ENCODE results near the gene PLPPR4. TPM values are rescaled to one million over a fixed set of nuclear protein-coding genes. Genes with fewer than 3 reads are reported as not detected.

The PLPPR4 gene
- total and polyA plus RNA-seq, 10 of the 15 experiments (the other 5 are each of a cell fraction or from before 2014, with no cell fraction given): not detected

DNA sequence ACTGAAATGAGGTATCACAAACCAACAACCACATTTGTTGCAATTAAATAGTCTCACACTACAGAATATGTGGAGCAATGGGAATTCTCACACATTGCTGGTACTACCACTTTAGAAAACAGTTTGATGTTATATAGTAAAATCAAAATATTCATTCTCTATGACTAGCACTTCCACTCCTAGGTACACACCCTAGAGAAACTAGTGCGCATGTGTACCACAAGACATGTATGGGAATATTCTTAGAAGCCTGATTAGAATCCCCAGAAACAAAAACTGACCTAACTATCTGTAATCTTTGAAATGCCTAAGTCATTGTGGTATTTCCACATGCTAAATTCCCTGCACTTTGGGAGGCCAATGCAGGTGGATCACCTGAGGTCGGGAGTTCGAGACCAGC lies 18.1 kb upstream of the PLPPR4 start (continued):
- TF ChIP-seq, protein P1, sequence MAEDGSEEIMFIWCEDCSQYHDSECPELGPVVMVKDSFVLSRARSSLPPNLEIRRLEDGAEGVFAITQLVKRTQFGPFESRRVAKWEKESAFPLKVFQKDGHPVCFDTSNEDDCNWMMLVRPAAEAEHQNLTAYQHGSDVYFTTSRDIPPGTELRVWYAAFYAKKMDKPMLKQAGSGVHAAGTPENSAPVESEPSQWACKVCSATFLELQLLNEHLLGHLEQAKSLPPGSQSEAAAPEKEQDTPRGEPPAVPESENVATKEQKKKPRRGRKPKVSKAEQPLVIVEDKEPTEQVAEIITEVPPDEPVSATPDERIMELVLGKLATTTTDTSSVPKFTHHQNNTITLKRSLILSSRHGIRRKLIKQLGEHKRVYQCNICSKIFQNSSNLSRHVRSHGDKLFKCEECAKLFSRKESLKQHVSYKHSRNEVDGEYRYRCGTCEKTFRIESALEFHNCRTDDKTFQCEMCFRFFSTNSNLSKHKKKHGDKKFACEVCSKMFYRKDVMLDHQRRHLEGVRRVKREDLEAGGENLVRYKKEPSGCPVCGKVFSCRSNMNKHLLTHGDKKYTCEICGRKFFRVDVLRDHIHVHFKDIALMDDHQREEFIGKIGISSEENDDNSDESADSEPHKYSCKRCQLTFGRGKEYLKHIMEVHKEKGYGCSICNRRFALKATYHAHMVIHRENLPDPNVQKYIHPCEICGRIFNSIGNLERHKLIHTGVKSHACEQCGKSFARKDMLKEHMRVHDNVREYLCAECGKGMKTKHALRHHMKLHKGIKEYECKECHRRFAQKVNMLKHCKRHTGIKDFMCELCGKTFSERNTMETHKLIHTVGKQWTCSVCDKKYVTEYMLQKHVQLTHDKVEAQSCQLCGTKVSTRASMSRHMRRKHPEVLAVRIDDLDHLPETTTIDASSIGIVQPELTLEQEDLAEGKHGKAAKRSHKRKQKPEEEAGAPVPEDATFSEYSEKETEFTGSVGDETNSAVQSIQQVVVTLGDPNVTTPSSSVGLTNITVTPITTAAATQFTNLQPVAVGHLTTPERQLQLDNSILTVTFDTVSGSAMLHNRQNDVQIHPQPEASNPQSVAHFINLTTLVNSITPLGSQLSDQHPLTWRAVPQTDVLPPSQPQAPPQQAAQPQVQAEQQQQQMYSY (CRISPR knock-in tag; IDR thresholded peaks at IDR 0.05): no peak
- TF ChIP-seq IKZF1 (conservative IDR thresholded peaks at IDR 0.05) (no peak), CBFB (IDR thresholded peaks at IDR 0.05; ENCODE audit: low read depth) (no peak), TARDBP (IDR thresholded peaks at IDR 0.05; ENCODE audit: borderline replicate concordance) (no peak), FOS (IDR thresholded peaks at IDR 0.05; ENCODE audit: borderline replicate concordance, extremely low read depth, insufficient read length) (no peak), RAD21 (IDR thresholded peaks at IDR 0.05; ENCODE audit: insufficient read depth, low read depth, low read length) (no peak), EGR1 (IDR thresholded peaks at IDR 0.05; ENCODE audit: borderline replicate concordance in 1 of 2, low read depth in 2 of 2, low read length in 2 of 2) (no peak), ZNF207 (IDR thresholded peaks at IDR 0.05; ENCODE audit: borderline replicate concordance) (no peak), BACH1 (IDR thresholded peaks at IDR 0.05; ENCODE audit: borderline replicate concordance) (no peak)
- TF ChIP-seq, protein P2, sequence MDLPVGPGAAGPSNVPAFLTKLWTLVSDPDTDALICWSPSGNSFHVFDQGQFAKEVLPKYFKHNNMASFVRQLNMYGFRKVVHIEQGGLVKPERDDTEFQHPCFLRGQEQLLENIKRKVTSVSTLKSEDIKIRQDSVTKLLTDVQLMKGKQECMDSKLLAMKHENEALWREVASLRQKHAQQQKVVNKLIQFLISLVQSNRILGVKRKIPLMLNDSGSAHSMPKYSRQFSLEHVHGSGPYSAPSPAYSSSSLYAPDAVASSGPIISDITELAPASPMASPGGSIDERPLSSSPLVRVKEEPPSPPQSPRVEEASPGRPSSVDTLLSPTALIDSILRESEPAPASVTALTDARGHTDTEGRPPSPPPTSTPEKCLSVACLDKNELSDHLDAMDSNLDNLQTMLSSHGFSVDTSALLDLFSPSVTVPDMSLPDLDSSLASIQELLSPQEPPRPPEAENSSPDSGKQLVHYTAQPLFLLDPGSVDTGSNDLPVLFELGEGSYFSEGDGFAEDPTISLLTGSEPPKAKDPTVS (IDR thresholded peaks at IDR 0.05; ENCODE audit: low read depth, low read length): no peak
- TF ChIP-seq, protein P3, sequence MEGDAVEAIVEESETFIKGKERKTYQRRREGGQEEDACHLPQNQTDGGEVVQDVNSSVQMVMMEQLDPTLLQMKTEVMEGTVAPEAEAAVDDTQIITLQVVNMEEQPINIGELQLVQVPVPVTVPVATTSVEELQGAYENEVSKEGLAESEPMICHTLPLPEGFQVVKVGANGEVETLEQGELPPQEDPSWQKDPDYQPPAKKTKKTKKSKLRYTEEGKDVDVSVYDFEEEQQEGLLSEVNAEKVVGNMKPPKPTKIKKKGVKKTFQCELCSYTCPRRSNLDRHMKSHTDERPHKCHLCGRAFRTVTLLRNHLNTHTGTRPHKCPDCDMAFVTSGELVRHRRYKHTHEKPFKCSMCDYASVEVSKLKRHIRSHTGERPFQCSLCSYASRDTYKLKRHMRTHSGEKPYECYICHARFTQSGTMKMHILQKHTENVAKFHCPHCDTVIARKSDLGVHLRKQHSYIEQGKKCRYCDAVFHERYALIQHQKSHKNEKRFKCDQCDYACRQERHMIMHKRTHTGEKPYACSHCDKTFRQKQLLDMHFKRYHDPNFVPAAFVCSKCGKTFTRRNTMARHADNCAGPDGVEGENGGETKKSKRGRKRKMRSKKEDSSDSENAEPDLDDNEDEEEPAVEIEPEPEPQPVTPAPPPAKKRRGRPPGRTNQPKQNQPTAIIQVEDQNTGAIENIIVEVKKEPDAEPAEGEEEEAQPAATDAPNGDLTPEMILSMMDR (IDR thresholded peaks at IDR 0.05 in 2 of 3, conservative IDR thresholded peaks at IDR 0.05 in 1 of 3; ENCODE audit: control insufficient read depth in 2 of 3, extremely low read depth in 1 of 3, insufficient read depth in 1 of 3, low read depth in 3 of 3, low read length in 3 of 3): no peak
- TF ChIP-seq, protein P4, sequence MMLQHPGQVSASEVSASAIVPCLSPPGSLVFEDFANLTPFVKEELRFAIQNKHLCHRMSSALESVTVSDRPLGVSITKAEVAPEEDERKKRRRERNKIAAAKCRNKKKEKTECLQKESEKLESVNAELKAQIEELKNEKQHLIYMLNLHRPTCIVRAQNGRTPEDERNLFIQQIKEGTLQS (IDR thresholded peaks at IDR 0.05; ENCODE audit: borderline replicate concordance, extremely low read depth, low read depth, low read length): no peak
- TF ChIP-seq, protein P5, sequence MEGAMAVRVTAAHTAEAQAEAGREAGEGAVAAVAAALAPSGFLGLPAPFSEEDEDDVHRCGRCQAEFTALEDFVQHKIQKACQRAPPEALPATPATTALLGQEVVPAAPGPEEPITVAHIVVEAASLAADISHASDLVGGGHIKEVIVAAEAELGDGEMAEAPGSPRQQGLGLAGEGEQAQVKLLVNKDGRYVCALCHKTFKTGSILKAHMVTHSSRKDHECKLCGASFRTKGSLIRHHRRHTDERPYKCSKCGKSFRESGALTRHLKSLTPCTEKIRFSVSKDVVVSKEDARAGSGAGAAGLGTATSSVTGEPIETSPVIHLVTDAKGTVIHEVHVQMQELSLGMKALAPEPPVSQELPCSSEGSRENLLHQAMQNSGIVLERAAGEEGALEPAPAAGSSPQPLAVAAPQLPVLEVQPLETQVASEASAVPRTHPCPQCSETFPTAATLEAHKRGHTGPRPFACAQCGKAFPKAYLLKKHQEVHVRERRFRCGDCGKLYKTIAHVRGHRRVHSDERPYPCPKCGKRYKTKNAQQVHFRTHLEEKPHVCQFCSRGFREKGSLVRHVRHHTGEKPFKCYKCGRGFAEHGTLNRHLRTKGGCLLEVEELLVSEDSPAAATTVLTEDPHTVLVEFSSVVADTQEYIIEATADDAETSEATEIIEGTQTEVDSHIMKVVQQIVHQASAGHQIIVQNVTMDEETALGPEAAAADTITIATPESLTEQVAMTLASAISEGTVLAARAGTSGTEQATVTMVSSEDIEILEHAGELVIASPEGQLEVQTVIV (IDR thresholded peaks at IDR 0.05; ENCODE audit: borderline replicate concordance, partially characterized antibody): no peak
- TF ChIP-seq, protein P6, sequence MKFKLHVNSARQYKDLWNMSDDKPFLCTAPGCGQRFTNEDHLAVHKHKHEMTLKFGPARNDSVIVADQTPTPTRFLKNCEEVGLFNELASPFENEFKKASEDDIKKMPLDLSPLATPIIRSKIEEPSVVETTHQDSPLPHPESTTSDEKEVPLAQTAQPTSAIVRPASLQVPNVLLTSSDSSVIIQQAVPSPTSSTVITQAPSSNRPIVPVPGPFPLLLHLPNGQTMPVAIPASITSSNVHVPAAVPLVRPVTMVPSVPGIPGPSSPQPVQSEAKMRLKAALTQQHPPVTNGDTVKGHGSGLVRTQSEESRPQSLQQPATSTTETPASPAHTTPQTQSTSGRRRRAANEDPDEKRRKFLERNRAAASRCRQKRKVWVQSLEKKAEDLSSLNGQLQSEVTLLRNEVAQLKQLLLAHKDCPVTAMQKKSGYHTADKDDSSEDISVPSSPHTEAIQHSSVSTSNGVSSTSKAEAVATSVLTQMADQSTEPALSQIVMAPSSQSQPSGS (IDR thresholded peaks at IDR 0.05; ENCODE audit: low read length): no peak

Measured in GM12878 (cell line).